GM19372 (cell line): ENCODE results near the gene MAST4.
"Not testable (repeated sequence)": the region's sequence is repeated elsewhere in the genome, so short reads cannot be mapped to it uniquely, and the experiment has no call there.

Experiments
- ATAC-seq: cut with Tn5 transposase; IDR thresholded peaks from one replicate; pipeline ENCODE4 v1.9.1; 2021; ENCODE audit warnings: mild to moderate bottlenecking, low read depth, moderate library complexity; ENCODE audit not compliant: unreplicated experiment

The MAST4 gene

GRCh38 chr5:66741394-66741793 is 145.2 kb downstream of the MAST4 start:
- no peak for ATAC-seq

GRCh38 chr5:66742083-66742895 is 146.1 kb downstream of the MAST4 start:
- ATAC-seq = no peak

- no peak for ATAC-seq
Observed at GRCh38 chr5:66742896-66743247, 146.7 kb downstream of the MAST4 start.

- no peak for ATAC-seq
Observed at GRCh38 chr5:66743344-66743743, 147.2 kb downstream of the MAST4 start.

- ATAC-seq = no peak
Observed at GRCh38 chr5:66744040-66744439, 147.8 kb downstream of the MAST4 start.

DNA sequence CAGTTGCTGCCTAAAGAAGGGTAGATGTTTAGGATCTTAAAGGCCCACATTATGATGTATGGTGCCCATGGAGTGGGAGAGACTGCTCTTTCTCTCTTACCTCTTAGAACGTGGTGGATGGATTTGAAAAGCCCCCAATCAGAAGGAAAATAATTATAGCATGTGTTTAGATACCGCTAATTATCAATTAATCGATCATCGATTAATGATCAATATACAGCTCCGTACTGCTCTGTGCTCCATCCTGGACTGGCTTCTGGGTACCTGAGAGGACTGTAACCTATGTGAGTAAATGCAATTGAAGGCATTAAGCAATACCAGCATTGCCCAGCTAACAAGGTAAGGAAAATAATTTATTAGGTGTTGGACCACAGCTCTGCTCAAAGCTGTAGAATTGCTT is 149.1 kb downstream of the MAST4 start:
- no peak for ATAC-seq

GRCh38 chr5:66747607-66748006 is 151.4 kb downstream of the MAST4 start:
- ATAC-seq = no peak

DNA sequence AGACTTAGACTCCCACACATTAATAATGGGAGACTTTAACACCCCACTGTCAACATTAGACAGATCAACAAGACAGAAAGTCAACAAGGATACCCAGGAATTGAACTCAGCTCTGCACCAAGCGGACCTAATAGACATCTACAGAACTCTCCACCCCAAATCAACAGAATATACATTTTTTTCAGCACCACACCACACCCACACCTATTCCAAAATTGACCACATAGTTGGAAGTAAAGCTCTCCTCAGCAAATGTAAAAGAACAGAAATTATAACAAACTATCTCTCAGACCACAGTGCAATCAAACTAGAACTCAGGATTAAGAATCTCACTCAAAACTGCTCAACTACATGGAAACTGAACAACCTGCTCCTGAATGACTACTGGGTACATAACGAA is 156.5 kb downstream of the MAST4 start:
- not testable (repeated sequence) for ATAC-seq

DNA sequence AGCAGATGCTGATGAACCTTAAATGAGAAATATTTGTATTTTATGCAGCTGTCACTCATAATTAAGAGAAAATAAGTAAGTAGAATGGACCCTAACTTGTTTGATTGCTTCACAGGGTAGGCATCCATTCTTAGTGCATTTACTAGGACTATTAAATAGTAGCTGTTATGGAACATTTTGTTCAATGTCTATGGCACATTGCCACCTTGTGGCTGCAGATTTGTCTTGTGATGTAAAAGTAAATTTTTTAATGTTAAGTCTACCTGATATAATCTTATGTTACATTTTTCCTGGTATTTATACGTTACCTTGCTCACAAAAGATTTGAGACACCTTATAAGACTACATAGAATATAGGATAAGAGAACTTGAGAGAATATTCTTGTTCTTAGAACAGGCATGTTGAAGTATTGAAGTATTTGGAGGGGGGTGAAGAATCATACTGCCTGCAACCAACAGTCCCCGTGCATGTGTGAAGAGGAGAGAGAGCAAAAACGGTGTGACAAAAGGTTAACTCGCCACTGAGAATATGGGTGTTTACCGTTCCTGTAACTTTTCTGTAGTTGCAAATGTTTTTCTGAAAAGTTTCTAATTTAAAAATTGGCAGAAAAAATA is 161.1 kb downstream of the MAST4 start:
- ATAC-seq = no peak

DNA sequence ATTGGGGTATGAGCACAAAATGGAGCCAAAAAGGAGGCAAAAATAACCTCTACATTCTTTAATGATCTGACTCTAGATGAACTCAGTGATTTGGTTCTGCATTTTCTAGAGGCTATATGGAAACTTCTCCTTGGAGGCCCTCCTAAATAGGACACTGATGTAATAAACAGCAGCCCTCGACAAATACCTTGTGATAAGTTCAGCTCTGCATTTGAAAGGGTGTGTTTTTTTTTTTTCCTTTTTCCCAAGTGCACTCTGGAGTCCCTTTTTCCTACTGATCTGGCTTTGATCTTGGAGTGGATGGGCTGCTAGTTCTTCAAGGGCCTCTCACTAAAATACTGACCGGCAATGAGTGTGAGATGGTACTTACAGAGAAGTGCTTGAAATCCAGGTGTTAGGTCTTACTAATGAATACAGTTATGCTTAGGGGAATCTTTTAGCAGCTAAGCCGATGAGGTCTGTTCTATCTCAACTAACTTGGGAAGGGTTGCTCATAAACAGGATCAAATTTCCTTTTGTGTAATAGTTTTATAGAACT is 161.7 kb downstream of the MAST4 start:
- no peak for ATAC-seq

DNA sequence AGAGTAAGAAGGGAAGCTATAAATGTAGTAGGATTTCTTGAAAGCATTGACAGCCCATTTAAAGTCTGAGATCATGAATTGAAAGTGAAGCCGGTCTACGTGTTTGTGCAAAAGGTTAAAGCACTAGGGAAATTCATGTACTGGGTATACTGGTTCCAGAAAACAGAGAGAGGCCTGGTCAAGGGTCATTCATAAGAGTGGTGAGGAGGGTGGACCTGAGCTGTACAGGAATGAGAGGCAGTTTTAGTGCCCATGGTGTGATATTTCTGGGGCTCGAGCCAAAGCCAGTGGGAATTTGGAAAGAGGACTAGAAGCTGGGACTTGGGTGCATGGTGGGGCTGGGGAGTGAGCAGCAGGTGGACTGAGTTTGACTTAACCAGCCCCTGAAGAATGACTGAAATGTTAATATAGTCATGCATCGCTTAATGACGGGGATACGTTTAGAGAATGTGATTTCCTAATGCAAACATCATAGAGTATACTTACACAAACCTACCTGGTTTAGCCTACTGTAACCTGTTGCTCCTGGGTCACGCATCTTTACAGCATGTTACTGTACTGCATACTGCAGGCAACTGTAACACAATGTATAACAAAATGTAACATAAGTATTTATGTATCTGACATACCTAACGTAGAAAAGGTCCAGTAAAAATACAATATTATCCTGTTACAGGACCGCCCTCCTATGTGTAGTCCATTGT is 173.0 kb downstream of the MAST4 start:
- no peak for ATAC-seq

DNA sequence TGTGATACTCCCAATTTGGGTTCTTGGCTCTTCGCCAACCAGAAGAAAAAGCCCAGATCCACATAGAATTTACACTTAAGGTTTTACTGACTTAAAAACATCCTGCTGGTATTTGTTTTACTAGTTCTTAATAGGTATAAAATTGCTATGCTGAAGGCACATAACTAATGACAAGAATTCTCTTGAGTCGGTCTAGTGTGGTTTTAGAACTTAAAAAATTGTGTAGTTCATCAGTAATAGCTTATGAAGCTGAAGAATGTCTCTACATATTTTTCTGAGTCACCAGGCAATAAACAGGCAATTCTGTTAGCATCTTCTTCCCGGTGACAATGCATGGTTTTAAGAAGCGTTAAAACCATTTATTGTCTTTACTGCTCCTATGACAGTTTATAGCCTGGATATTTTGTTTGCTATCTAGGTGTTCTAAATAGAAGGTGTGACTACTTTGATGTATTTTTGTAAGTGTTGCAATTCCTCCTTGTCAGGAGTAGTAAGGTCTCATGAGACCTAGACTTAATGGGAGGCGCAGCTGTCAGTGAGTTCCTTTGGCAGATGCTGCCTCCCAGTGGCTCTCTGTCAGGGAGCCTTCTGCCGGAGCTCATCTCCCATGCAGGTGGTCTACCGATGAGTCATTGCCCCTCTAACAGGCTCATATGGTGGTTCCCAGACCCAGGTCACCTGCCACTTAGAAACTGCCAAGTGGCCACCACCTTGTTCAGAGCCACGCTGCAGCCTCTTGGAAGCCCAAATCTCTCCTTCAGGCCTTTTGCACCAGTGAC is 173.8 kb downstream of the MAST4 start:
- ATAC-seq = no peak

- ATAC-seq = no peak
Observed at GRCh38 chr5:66777868-66778267, 181.7 kb downstream of the MAST4 start.

- no peak for ATAC-seq
Observed at GRCh38 chr5:66779528-66779927, 183.3 kb downstream of the MAST4 start.

GRCh38 chr5:66788556-66788955 is 192.4 kb downstream of the MAST4 start:
- ATAC-seq = no peak

DNA sequence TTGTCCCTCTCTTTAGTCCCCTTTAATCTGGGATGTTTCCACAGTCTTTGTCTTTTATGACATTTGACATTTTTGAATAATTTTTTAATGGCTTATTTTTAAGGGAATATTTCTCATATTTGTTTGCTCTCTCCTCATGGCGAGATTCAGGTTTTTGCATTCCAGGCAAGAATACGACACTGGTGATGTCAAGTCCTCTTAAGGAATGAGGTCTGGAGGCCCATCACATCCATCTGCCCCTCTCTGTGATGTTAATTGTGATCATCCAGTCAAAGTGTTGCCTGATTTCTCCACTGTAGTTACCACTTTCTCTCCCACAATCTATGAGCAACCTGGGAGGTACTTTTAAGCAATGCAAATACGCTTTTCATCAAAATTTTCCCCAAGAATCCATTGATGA is 193.2 kb downstream of the MAST4 start:
- ATAC-seq = no peak

GRCh38 chr5:66793049-66793448 is 196.9 kb downstream of the MAST4 start:
- ATAC-seq = no peak

DNA sequence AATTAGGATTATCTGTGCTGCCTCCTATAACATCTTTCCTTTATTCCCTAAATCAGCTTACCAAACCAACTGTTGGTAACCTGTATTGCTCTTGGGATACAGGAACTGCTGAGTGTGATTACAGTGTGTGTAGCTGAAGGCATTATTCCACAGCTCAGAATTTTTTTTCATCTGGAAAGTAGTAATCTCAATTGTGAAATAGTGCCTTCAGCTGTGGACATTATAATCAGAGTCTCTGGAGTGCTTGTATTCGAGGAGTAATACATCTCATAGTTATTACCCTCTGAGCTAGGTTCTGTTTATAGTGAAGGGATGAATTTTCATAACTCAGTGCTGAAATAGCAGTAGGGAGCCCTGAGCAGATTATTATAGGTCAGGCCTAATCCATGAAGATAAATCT is 199.5 kb downstream of the MAST4 start:
- no peak for ATAC-seq

- ATAC-seq = no peak
Observed at GRCh38 chr5:66796305-66797292, 200.4 kb downstream of the MAST4 start.
